SH-SY5Y (cell line): ENCODE data around the gene RIN2.

Experiments
- GATA2 ChIP-seq: IDR thresholded peaks from 2 replicates; pipeline ENCODE4 v1.6.1; 2011; ENCODE audit warnings: mild to moderate bottlenecking, low read depth, low read length
- GATA3 ChIP-seq: IDR thresholded peaks from 2 replicates; pipeline ENCODE4 v1.6.1; 2011; ENCODE audit warnings: low read depth, mild to moderate bottlenecking, low read length, moderate library complexity

DNA sequence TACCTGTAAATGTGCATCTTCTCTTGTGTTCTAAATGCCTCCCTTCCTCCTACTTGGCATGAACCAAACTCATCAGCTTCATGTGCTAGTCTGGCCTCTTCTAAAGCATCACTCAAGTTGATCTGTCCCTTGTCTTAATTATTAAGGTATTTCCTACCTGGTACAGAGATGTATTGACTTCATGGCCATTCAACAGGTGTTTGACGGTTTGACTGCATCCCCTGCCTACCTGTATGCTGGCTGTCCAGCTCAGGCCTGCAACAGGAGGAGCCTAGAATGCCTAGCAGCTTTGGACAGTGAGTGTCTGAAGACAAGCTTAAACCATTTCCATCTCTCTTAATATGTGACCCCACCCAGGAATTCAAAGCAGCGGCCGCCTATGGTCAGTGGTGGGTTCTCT, 24.6 kb downstream of the RIN2 start:
- TF ChIP-seq GATA3 (no peak), GATA2 (no peak)
